CD4-positive, alpha-beta T cell (primary cell): Measurements from ENCODE around the gene RAD51B. TPM values are rescaled to one million over a fixed set of nuclear protein-coding genes. Genes with fewer than 3 reads are reported as not detected.

Experiments
- ATAC-seq: fragments of 200-7000 bp; cut with Tn5 transposase; one replicate; pipeline ENCODE4 v1.10.0; 2022; ENCODE audit warnings: mild to moderate bottlenecking; ENCODE audit not compliant: poor library complexity
- CTCF ChIA-PET: fragments of 350-600 bp; sonication (Branson Sonifier 250); formaldehyde crosslinking; loops from one replicate; lab custom pipeline; 2021; ENCODE audit warnings: antibody characterized with exemption, inconsistent platforms; lab: Charles Lee
- POLR2A ChIA-PET: fragments of 350-600 bp; sonication (Branson Sonifier 250); formaldehyde crosslinking; loops from one replicate; lab custom pipeline; 2021; ENCODE audit warnings: antibody characterized with exemption, inconsistent platforms; lab: Charles Lee
- DNase-seq, 14 experiments: peaks; one replicate each; pipeline ENCODE4 v3.0.0-alpha.2; 2013 to 2020; ENCODE audit warnings: mixed read lengths in 2 of 14
- H3K27ac ChIP-seq, 2 donors: one replicate each; pipeline versions ENCODE4 v1.5.1 to v1.7.0; 2013; ENCODE audit warnings: low read length in 2 of 2, low read depth in 1 of 2, mild to moderate bottlenecking in 1 of 2
- H3K27me3 ChIP-seq, 2 experiments: 1 replicate in 1 of 2; 2 replicates in 1 of 2; pipeline versions ENCODE4 v1.6.1 to v1.7.0; 2013; ENCODE audit warnings: low read length in 2 of 2, control low read depth in 1 of 2, mild to moderate bottlenecking in 1 of 2, moderate library complexity in 1 of 2; ENCODE audit not compliant: insufficient read depth in 2 of 2, control insufficient read depth in 1 of 2
- H3K36me3 ChIP-seq: one replicate; pipeline ENCODE4 v1.6.1; 2013; ENCODE audit warnings: low read length, control low read depth; ENCODE audit not compliant: insufficient read depth
- H3K4me1 ChIP-seq: one replicate; pipeline ENCODE4 v1.6.1; 2013; ENCODE audit warnings: low read length, control low read depth; ENCODE audit not compliant: insufficient read depth
- H3K4me3 ChIP-seq: one replicate; pipeline ENCODE4 v1.5.1; 2013; ENCODE audit warnings: mild to moderate bottlenecking, low read length, moderate library complexity
- H3K9me3 ChIP-seq, 2 experiments: 1 replicate in 1 of 2; 2 replicates in 1 of 2; pipeline versions ENCODE4 v1.6.1 to v1.7.0; 2013; ENCODE audit warnings: low read length in 2 of 2, mild to moderate bottlenecking in 2 of 2, control low read depth in 1 of 2, moderate library complexity in 1 of 2; ENCODE audit not compliant: control insufficient read depth in 1 of 2, insufficient read depth in 1 of 2
- H3K27ac Mint-ChIP-seq: one replicate; pipeline ENCODE4 v1.8.0; 2020; ENCODE audit warnings: mixed read lengths
- H3K27me3 Mint-ChIP-seq: one replicate; pipeline ENCODE4 v1.8.0; 2021; ENCODE audit warnings: mixed read lengths
- H3K36me3 Mint-ChIP-seq: one replicate; pipeline ENCODE4 v1.8.0; 2021; ENCODE audit warnings: low read depth, mixed read lengths
- H3K4me1 Mint-ChIP-seq: one replicate; pipeline ENCODE4 v1.8.0; 2021; ENCODE audit warnings: low read depth, mixed read lengths
- H3K4me3 Mint-ChIP-seq: one replicate; pipeline ENCODE4 v1.8.0; 2020; ENCODE audit warnings: mild to moderate bottlenecking, mixed read lengths
- H3K9me3 Mint-ChIP-seq: one replicate; pipeline ENCODE4 v1.8.0; 2020; ENCODE audit warnings: mixed read lengths
- CTCF ChIP-seq: fragments of 200-600 bp; IDR thresholded peaks from one replicate; pipeline ENCODE4 v1.8.0; 2022; ENCODE audit warnings: antibody characterized with exemption, mild to moderate bottlenecking
- intact Hi-C, 2 experiments: fragments of 100-400 bp; cut with DNase I in 1 of 2; cut with micrococcal nuclease in 1 of 2; formaldehyde crosslinking; loops; one replicate each; pipeline versions ENCODE4 v1.15.1 to v1.9.0; 2023 to 2025; cut with DNase I, micrococcal nuclease
- total RNA-seq, 174 experiments: library from RNA in 2 of 174; stranded (reverse) in 2 of 174; gene quantifications; one replicate each; pipeline ENCODE4 v1.2.3 and lab custom pipeline; 2021 to 2026

Gene RAD51B
- total RNA-seq, 2 experiments from 2014 or later = 18.4 to 20.0 TPM

DNA sequence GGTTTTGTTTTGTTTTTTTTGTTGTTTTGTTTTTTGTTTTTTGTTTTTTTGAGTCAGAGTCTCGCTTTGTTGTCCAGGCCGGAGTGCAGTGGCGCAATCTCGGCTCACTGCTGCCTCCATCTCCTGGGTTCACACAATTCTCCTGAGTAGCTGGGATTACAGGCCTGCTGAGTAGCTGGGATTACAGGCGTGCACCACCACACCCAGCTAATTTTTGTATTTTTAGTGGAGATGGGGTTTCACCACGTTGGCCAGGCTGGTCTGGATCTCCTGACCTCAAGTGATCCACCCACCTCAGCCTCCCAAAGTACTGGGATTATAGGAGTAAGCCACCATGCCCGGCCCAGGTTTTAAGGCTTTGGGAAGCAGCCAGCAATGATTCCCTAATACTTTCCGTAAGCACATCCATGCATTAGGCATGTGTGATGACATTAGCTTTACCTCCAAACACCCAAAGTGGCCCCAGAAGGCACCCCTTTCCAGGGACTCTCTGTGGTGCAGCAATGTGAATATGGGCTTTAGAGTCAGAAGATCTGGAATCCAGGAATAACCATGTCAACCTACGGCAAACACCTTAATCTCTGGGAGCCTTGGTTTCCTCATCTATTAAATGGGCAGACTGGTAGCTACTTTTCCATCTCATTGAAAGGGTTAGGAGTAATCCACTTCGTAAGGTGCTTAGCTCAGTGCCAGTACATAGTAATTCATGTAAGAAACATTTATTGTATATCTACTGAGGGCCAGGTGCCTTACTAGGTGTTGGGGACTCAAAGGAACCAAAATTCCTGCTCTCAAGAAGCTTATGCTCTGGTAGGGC, 820.4 kb downstream of the RAD51B start:
- no peaks in the 10 kb centered on the region for H3K36me3 Mint-ChIP-seq
- ChIA-PET POLR2A (no interaction called here), CTCF (no interaction called here)
- intact Hi-C loops = no loop called here
- no peak overlapping the region for H3K27ac Mint-ChIP-seq
- Histone ChIP-seq H3K9me3 (peaks cover 0 to 7% of the 10 kb centered on the region in 2 experiments), H3K36me3 (no peaks in the 10 kb centered on the region), H3K4me3 (no peak overlapping the region), H3K27ac (no peak overlapping the region), H3K27me3 (no peaks in the 10 kb centered on the region), H3K4me1 (peaks cover 19% of the 10 kb centered on the region)
- no peak for ATAC-seq
- no peak for TF ChIP-seq CTCF
- no peak for DNase-seq
- no peaks in the 10 kb centered on the region for H3K4me1 Mint-ChIP-seq
- no peaks in the 10 kb centered on the region for H3K27me3 Mint-ChIP-seq
- no peak overlapping the region for H3K4me3 Mint-ChIP-seq
- peaks cover 4% of the 10 kb centered on the region for H3K9me3 Mint-ChIP-seq

- ChIA-PET POLR2A (no interaction called here), CTCF (interaction anchor here (1.3 kb wide), 1 partner anchor 13 kb away, joined by 3 read pairs; no protein-coding TSS in a partner anchor)
- DNase-seq (no peak), ATAC-seq (no peak)
- Mint-ChIP-seq H3K9me3 (peaks cover 4% of the 10 kb centered on the region), H3K36me3 (no peaks in the 10 kb centered on the region), H3K4me3 (no peak overlapping the region), H3K27me3 (no peaks in the 10 kb centered on the region), H3K4me1 (no peaks in the 10 kb centered on the region), H3K27ac (no peak overlapping the region)
- Histone ChIP-seq H3K4me1 (peaks cover 6% of the 10 kb centered on the region), H3K4me3 (no peak overlapping the region), H3K9me3 (peaks cover 0 to 7% of the 10 kb centered on the region in 2 experiments), H3K36me3 (no peaks in the 10 kb centered on the region), H3K27ac (no peak overlapping the region), H3K27me3 (no peaks in the 10 kb centered on the region)
- intact Hi-C loops = no loop called here
- no peak for TF ChIP-seq CTCF
These were observed 824.1 kb downstream of the RAD51B start for GRCh38 chr14:68643673-68644072.

GRCh38 chr14:68644101-68644500, 824.5 kb downstream of the RAD51B start:
- no peak overlapping the region for H3K4me3 Mint-ChIP-seq
- TF ChIP-seq CTCF = no peak
- Histone ChIP-seq H3K27ac (no peak overlapping the region), H3K9me3 (peaks cover 0 to 7% of the 10 kb centered on the region in 2 experiments), H3K36me3 (no peaks in the 10 kb centered on the region), H3K27me3 (no peaks in the 10 kb centered on the region), H3K4me3 (no peak overlapping the region), H3K4me1 (peaks cover 2% of the 10 kb centered on the region)
- no peaks in the 10 kb centered on the region for H3K36me3 Mint-ChIP-seq
- ChIA-PET POLR2A (no interaction called here), CTCF (interaction anchor here (1.3 kb wide), 1 partner anchor 14 kb away, joined by 3 read pairs; no protein-coding TSS in a partner anchor)
- H3K4me1 Mint-ChIP-seq = no peaks in the 10 kb centered on the region
- no peak overlapping the region for H3K27ac Mint-ChIP-seq
- no peak for ATAC-seq
- H3K27me3 Mint-ChIP-seq = no peaks in the 10 kb centered on the region
- H3K9me3 Mint-ChIP-seq = peaks cover 4% of the 10 kb centered on the region
- no peak for DNase-seq
- intact Hi-C loops = no loop called here
